Endothelial cell of umbilical vein (primary cell): ENCODE results near the gene EID2B. TPM values are rescaled to one million over a fixed set of nuclear protein-coding genes. Genes with fewer than 3 reads are reported as not detected.

ENCODE experiments used
- BruUV-seq: library from RNA; stranded (reverse); fragments of 400-500 nt; replicated peaks from 2 replicates; lab custom pipeline; 2021; lab: Mats Ljungman, UMichigan
- CTCF ChIA-PET: fragments of 300-600, 350-600 bp; sonication (Branson Sonifier 250); formaldehyde crosslinking; loops from one replicate; lab custom pipeline; 2021; ENCODE audit warnings: antibody characterized with exemption, inconsistent platforms; lab: Charles Lee
- POLR2A ChIA-PET: fragments of 300-600, 350-600 bp; sonication (Branson Sonifier 250); formaldehyde crosslinking; loops from one replicate; lab custom pipeline; 2021; ENCODE audit warnings: antibody characterized with exemption, inconsistent platforms; lab: Charles Lee
- DNase-seq: peaks from one replicate; pipeline ENCODE4 v3.0.0-alpha.2; 2011; ENCODE audit warnings: low read depth, low spot score
- FAIRE-seq: peaks from 2 replicates; lab custom pipeline; 2011; peaks lifted over from hg19 to GRCh38; lab: Jason Lieb, UNC
- H2AFZ ChIP-seq: 2 replicates; pipeline ENCODE4 v1.6.0; 2012; ENCODE audit warnings: low read depth, low read length, control low read depth, inconsistent platforms
- H3K27ac ChIP-seq: 2 replicates; pipeline ENCODE4 v1.5.1; 2011; ENCODE audit warnings: low read depth, mild to moderate bottlenecking, control low read depth, low read length, moderate library complexity; ENCODE audit not compliant: insufficient read depth
- H3K27me3 ChIP-seq, 2 experiments: 2 replicates each; pipeline versions ENCODE4 v1.6.0 to v1.6.1; 2011; ENCODE audit warnings: low read length in 2 of 2, mixed read lengths in 1 of 2; ENCODE audit not compliant: control insufficient read depth in 2 of 2, insufficient read depth in 2 of 2
- H3K36me3 ChIP-seq, 2 experiments: 2 replicates in 1 of 2; 3 replicates in 1 of 2; pipeline ENCODE4 v1.5.1; 2011; ENCODE audit warnings: low read length in 2 of 2, mild to moderate bottlenecking in 1 of 2, moderate library complexity in 1 of 2; ENCODE audit not compliant: control insufficient read depth in 2 of 2, insufficient read depth in 2 of 2; ENCODE audit errors: extremely low read depth in 1 of 2
- H3K4me1 ChIP-seq: 3 replicates; pipeline ENCODE4 v1.5.1; 2011; ENCODE audit warnings: mild to moderate bottlenecking, low read length; ENCODE audit not compliant: control insufficient read depth, insufficient read depth; ENCODE audit errors: extremely low read depth
- H3K4me2 ChIP-seq: 2 replicates; pipeline ENCODE4 v1.6.1; 2011; ENCODE audit warnings: low read length, control low read depth, mixed read lengths; ENCODE audit not compliant: insufficient read depth
- H3K4me3 ChIP-seq, 3 experiments: fragments of 200-600 bp in 1 of 3; sonication (generic), shearing (Covaris generic) in 1 of 3; replicated peaks in 1 of 3; 2 replicates each; pipeline ENCODE4 v1.5.1; 2011 to 2016; ENCODE audit warnings: control low read depth in 3 of 3, low read length in 3 of 3, mild to moderate bottlenecking in 2 of 3, inconsistent platforms in 1 of 3, low read depth in 1 of 3, moderate library complexity in 1 of 3; ENCODE audit not compliant: insufficient read depth in 1 of 3
- H3K79me2 ChIP-seq: 2 replicates; pipeline ENCODE4 v1.6.0; 2012; ENCODE audit warnings: low read length, inconsistent platforms; ENCODE audit not compliant: control insufficient read depth, insufficient read depth
- H3K9ac ChIP-seq: replicated peaks from 2 replicates; pipeline ENCODE3; 2011; ENCODE audit warnings: low read length, control low read depth; ENCODE audit not compliant: insufficient read depth; ENCODE audit errors: extremely low read depth
- H3K9me1 ChIP-seq: replicated peaks from 3 replicates; pipeline ENCODE4 v1.6.0; 2011; ENCODE audit warnings: mild to moderate bottlenecking, low read length; ENCODE audit not compliant: control insufficient read depth, insufficient read depth; ENCODE audit errors: extremely low read depth
- H3K9me3 ChIP-seq: replicated peaks from 2 replicates; pipeline ENCODE4 v1.5.1; 2012; ENCODE audit warnings: low read length, inconsistent platforms; ENCODE audit not compliant: control insufficient read depth, insufficient read depth
- H4K20me1 ChIP-seq: replicated peaks from 2 replicates; pipeline ENCODE3; 2011; ENCODE audit warnings: mild to moderate bottlenecking, low read length; ENCODE audit not compliant: control insufficient read depth, insufficient read depth; ENCODE audit errors: extremely low read depth
- EZH2 ChIP-seq: IDR thresholded peaks from 2 replicates; pipeline ENCODE4 v1.6.1; 2012; ENCODE audit warnings: borderline replicate concordance, low read depth, mild to moderate bottlenecking, moderate library complexity, low read length, inconsistent platforms; ENCODE audit not compliant: severe bottlenecking
- FOS ChIP-seq: IDR thresholded peaks from 2 replicates; pipeline ENCODE4 v1.6.1; 2011; ENCODE audit warnings: mild to moderate bottlenecking, low read length, moderate library complexity, borderline replicate concordance; ENCODE audit not compliant: insufficient read depth
- GATA2 ChIP-seq: IDR thresholded peaks from 2 replicates; pipeline ENCODE4 v1.7.0; 2011; ENCODE audit warnings: low read depth, mild to moderate bottlenecking, moderate library complexity, mixed read lengths, low read length; ENCODE audit not compliant: insufficient read length, insufficient read depth
- JUN ChIP-seq: IDR thresholded peaks from 2 replicates; pipeline ENCODE4 v1.6.1; 2011; ENCODE audit warnings: borderline replicate concordance, low read depth; ENCODE audit not compliant: insufficient read length, insufficient read depth
- MYC ChIP-seq: IDR thresholded peaks from one replicate; pipeline ENCODE4 v1.6.1; 2011; ENCODE audit warnings: mild to moderate bottlenecking, low read depth, low read length
- POLR2A ChIP-seq: IDR thresholded peaks from 2 replicates; pipeline ENCODE4 v1.6.1; 2012; ENCODE audit warnings: low read depth, mild to moderate bottlenecking, control low read depth, low read length
- POLR2AphosphoS5 ChIP-seq: IDR thresholded peaks from 2 replicates; pipeline ENCODE4 v1.6.1; 2012; ENCODE audit warnings: low read depth, mild to moderate bottlenecking, control low read depth, low read length, moderate library complexity; ENCODE audit not compliant: insufficient read depth
- dilution Hi-C: fragments of 300-500 bp; cut with MboI; formaldehyde crosslinking; loops from one replicate; pipeline ENCODE4 v1.15.0; 2019; ENCODE audit warnings: low sequenced_read_pairs; ENCODE audit not compliant: extremely low pct_ligation_motif_present
- intact Hi-C: fragments of 100-400 bp; cut with micrococcal nuclease; formaldehyde crosslinking; loops from one replicate; pipeline ENCODE4 v1.10.0; 2022
- polyA plus RNA-seq, 4 experiments: library from polyadenylated mRNA; depleted of rRNA in 3 of 4; stranded (reverse) in 3 of 4; unstranded in 1 of 4; fragments of >200 nt; gene quantifications; 2 replicates each; pipeline versions ENCODE4 v1.2.1 to v1.2.3, GENCODE V29; 2011 to 2012; ENCODE audit warnings: missing spikeins in 1 of 4
- total RNA-seq: library from RNA; stranded (reverse); gene quantifications from 2 replicates; pipeline ENCODE4 v1.2.3, GENCODE V29; 2021
- TF ChIP-seq, protein P1 (sequence below): IDR thresholded peaks from 2 replicates; pipeline ENCODE4 v1.6.1; 2011; ENCODE audit not compliant: insufficient read depth, insufficient read length
- TF ChIP-seq, protein P2 (sequence below), 2 donors: IDR thresholded peaks; 1 replicate in 1 of 2; 2 replicates in 1 of 2; pipeline ENCODE4 v1.5.1; 2011; ENCODE audit warnings: low read length in 2 of 2, mild to moderate bottlenecking in 2 of 2, moderate library complexity in 2 of 2, control low read depth in 1 of 2, inconsistent platforms in 1 of 2, low read depth in 1 of 2; ENCODE audit not compliant: insufficient read depth in 1 of 2; ENCODE audit errors: extremely low read depth in 1 of 2

Gene EID2B
- total and polyA plus RNA-seq, 2 donors (not counting 3 experiments of a cell fraction or from before 2014, with no cell fraction given) = 1.7 to 3.9 TPM

DNA sequence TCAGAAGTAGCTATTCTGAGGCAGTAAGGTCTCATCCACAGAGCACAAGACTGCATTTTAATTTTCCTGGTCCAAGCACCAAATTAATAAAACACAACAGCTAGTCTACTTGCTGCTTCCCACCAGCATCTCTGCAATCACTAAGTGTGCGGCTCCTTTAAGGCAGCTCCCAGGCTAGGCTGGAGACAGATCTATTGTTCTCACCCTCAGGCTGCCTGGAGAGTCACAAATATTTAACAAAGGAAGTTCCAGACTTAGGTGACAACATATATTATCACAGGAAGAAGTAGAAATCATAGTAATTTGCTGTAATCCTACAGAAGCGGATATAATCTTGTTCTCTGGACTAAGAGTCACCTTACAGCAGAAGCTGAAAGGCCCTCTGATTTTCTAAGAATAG lies 9.6 kb upstream of the EID2B start:
- dilution Hi-C loops = no loop called here
- Histone ChIP-seq H3K4me3 (peak overlapping the region in 1 of 3 experiments; percentile 22), H4K20me1 (peaks cover 4% of the 10 kb centered on the region), H3K27me3 (peaks cover 8% of the 10 kb centered on the region in 2 experiments), H3K27ac (peak overlapping the region; percentile 69), H3K79me2 (peaks cover 11% of the 10 kb centered on the region), H3K4me1 (peaks cover 25% of the 10 kb centered on the region), H2AFZ (peak overlapping the region; percentile 71), H3K9ac (peak overlapping the region; percentile 29), H3K4me2 (peak overlapping the region; percentile 69), H3K36me3 (no peaks in the 10 kb centered on the region), H3K9me3 (no peaks in the 10 kb centered on the region), H3K9me1 (no peaks in the 10 kb centered on the region)
- no TSS peak for BruUV-seq
- peak; percentile 89 for FAIRE-seq
- no peak for TF ChIP-seq FOS
- no peak for TF ChIP-seq JUN
- TF ChIP-seq POLR2AphosphoS5 = no peak
- TF ChIP-seq EZH2 = no peak
- TF ChIP-seq POLR2A = no peak
- no peak for TF ChIP-seq GATA2
- no peak for TF ChIP-seq MYC
- TF ChIP-seq, protein P1, sequence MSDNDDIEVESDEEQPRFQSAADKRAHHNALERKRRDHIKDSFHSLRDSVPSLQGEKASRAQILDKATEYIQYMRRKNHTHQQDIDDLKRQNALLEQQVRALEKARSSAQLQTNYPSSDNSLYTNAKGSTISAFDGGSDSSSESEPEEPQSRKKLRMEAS = no peak
- TF ChIP-seq, protein P2, sequence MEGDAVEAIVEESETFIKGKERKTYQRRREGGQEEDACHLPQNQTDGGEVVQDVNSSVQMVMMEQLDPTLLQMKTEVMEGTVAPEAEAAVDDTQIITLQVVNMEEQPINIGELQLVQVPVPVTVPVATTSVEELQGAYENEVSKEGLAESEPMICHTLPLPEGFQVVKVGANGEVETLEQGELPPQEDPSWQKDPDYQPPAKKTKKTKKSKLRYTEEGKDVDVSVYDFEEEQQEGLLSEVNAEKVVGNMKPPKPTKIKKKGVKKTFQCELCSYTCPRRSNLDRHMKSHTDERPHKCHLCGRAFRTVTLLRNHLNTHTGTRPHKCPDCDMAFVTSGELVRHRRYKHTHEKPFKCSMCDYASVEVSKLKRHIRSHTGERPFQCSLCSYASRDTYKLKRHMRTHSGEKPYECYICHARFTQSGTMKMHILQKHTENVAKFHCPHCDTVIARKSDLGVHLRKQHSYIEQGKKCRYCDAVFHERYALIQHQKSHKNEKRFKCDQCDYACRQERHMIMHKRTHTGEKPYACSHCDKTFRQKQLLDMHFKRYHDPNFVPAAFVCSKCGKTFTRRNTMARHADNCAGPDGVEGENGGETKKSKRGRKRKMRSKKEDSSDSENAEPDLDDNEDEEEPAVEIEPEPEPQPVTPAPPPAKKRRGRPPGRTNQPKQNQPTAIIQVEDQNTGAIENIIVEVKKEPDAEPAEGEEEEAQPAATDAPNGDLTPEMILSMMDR (IDR thresholded peaks at IDR 0.05; ENCODE audit: extremely low read depth in 1 of 2, insufficient read depth in 1 of 2, low read depth in 1 of 2, low read length in 2 of 2) = no peak
- intact Hi-C loops = no loop called here
- ChIA-PET CTCF (interaction anchor here (0.7 to 1.8 kb wide), 5 partner anchors 9 to 130 kb away, joined by 3 to 9 read pairs (median 3); partner anchors contain the start of gene SELENOV), POLR2A (no interaction called here)
- peak; percentile 74 for DNase-seq
